Parathyroid adenoma (tissue), 2 donors: ENCODE results near the gene C1orf116.

ENCODE experiments used
- H2AFZ ChIP-seq: fragments of 300-600 bp; sonication (generic); one replicate; pipeline ENCODE4 v1.7.0; 2017; ENCODE audit warnings: antibody characterized with exemption, mild to moderate bottlenecking
- H3K27ac ChIP-seq: fragments of 300-600 bp; sonication (generic); one replicate; pipeline ENCODE4 v1.7.0; 2017
- H3K27me3 ChIP-seq: fragments of 300-600 bp; sonication (generic); one replicate; pipeline ENCODE4 v1.7.0; 2017; ENCODE audit warnings: low read length; ENCODE audit not compliant: control insufficient read depth, insufficient read depth
- H3K36me3 ChIP-seq: fragments of 300-600 bp; sonication (generic); one replicate; pipeline ENCODE4 v1.7.0; 2017; ENCODE audit warnings: low read length; ENCODE audit not compliant: control insufficient read depth, insufficient read depth
- H3K4me1 ChIP-seq: fragments of 300-600 bp; sonication (generic); one replicate; pipeline ENCODE4 v1.7.0; 2017; ENCODE audit warnings: control low read depth
- H3K4me2 ChIP-seq: fragments of 300-600 bp; sonication (generic); one replicate; pipeline ENCODE4 v1.7.0; 2017; ENCODE audit warnings: low read length
- H3K4me3 ChIP-seq: fragments of 300-600 bp; sonication (generic); one replicate; pipeline ENCODE4 v1.7.0; 2017; ENCODE audit warnings: low read depth, low read length
- H3K79me2 ChIP-seq: fragments of 300-600 bp; sonication (generic); one replicate; pipeline ENCODE4 v1.7.0; 2017; ENCODE audit warnings: control low read depth
- H3K9ac ChIP-seq: fragments of 300-600 bp; sonication (generic); one replicate; pipeline ENCODE4 v1.7.0; 2017; ENCODE audit warnings: mild to moderate bottlenecking
- H3K9me3 ChIP-seq: fragments of 300-600 bp; sonication (generic); one replicate; pipeline ENCODE4 v1.7.0; 2017; ENCODE audit warnings: low read length; ENCODE audit not compliant: control insufficient read depth
- TF ChIP-seq, protein P1 (sequence below): fragments of 300-600 bp; sonication (generic); IDR thresholded peaks from one replicate; pipeline ENCODE4 v1.7.0; 2017; ENCODE audit warnings: antibody characterized with exemption, mild to moderate bottlenecking
- donor health status: primary hyperparathyroidism.

Gene C1orf116

DNA sequence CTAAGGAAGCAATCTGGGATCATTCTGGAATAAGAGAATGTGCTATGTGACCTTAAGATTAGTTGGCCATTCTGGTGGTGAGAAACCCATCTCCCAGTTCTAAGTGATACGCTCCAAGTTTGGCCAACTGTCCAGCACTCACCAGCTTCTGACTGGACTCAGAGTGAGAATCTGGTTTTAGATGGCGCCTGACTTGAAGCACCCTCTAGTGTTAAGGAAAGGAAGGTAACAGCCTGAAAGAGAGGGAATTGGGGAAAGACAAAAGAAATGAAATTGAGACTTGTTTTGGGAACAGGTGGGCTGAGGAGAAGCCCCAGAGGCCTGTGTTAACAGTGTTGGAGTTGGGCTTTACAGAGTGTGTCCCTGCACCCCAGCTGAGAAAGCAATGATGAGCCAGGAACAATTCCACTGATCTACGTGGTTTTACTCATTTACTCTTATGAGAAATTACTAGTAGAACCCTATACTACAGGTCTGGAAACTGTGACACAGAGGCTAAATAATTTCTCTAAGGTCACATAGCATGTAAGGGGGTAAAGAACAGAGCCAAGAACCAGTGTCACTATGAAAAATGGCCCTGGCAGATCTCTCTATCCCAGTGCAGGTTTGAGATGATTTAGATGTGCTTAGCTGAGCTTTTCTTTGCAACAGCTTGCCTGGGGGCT, 53.0 kb downstream of the C1orf116 start:
- Histone ChIP-seq H3K4me3 (no peak overlapping the region), H3K27ac (no peak overlapping the region), H3K4me1 (no peaks in the 10 kb centered on the region), H2AFZ (no peak overlapping the region), H3K9ac (no peak overlapping the region), H3K36me3 (no peaks in the 10 kb centered on the region), H3K27me3 (no peaks in the 10 kb centered on the region), H3K4me2 (no peak overlapping the region), H3K79me2 (no peaks in the 10 kb centered on the region), H3K9me3 (no peaks in the 10 kb centered on the region)
- TF ChIP-seq, protein P1, sequence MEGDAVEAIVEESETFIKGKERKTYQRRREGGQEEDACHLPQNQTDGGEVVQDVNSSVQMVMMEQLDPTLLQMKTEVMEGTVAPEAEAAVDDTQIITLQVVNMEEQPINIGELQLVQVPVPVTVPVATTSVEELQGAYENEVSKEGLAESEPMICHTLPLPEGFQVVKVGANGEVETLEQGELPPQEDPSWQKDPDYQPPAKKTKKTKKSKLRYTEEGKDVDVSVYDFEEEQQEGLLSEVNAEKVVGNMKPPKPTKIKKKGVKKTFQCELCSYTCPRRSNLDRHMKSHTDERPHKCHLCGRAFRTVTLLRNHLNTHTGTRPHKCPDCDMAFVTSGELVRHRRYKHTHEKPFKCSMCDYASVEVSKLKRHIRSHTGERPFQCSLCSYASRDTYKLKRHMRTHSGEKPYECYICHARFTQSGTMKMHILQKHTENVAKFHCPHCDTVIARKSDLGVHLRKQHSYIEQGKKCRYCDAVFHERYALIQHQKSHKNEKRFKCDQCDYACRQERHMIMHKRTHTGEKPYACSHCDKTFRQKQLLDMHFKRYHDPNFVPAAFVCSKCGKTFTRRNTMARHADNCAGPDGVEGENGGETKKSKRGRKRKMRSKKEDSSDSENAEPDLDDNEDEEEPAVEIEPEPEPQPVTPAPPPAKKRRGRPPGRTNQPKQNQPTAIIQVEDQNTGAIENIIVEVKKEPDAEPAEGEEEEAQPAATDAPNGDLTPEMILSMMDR, result no peak

DNA sequence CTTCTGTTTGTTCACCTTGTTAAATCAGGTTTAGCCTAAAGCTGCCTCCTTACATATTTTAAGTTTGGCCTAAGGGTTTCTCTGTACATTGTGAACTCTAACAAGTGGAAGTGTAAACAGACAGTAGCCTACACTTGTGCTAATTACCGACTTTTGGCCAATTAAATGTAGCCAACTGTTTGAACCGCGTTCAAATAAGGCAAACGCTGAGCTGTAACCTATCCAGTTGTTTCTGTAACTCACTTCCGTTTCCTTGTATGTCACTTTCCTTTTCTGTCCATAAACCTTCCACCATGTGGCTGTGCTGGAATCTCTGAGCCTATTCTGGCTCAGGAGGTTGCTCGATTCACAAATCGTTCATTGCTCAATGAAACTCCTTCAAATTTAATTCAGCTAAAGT, 54.3 kb downstream of the C1orf116 start:
- Histone ChIP-seq H3K79me2 (no peaks in the 10 kb centered on the region), H3K4me2 (no peak overlapping the region), H3K27me3 (no peaks in the 10 kb centered on the region), H3K4me3 (no peak overlapping the region), H3K4me1 (no peaks in the 10 kb centered on the region), H3K36me3 (no peaks in the 10 kb centered on the region), H3K9me3 (no peaks in the 10 kb centered on the region), H3K27ac (no peak overlapping the region), H3K9ac (no peak overlapping the region), H2AFZ (no peak overlapping the region)
- TF ChIP-seq, protein P1, result no peak

DNA sequence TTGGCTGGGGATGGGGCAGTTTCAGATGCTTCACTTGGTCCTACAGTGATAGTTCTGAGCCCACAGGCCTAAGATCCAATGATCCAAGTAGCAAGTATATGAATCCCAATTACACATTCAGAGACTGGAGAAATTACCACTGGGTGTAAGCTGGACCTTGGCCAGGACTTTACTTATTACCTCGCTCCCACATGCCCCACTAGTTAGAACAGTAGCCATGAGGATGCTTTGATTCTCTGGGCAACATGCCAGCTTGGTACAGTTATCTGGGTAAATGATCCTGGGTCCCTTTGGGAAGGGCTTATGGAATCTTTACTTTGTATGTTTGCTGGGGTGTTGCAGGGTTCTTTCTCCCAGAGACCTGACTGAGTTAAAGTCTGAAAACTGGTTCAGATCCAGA, 57.2 kb downstream of the C1orf116 start:
- no peak overlapping the region for H2AFZ ChIP-seq
- H3K9me3 ChIP-seq, result no peaks in the 10 kb centered on the region
- no peak overlapping the region for H3K4me3 ChIP-seq
- no peaks in the 10 kb centered on the region for H3K4me1 ChIP-seq
- no peak overlapping the region for H3K9ac ChIP-seq
- no peaks in the 10 kb centered on the region for H3K36me3 ChIP-seq
- no peak overlapping the region for H3K27ac ChIP-seq
- no peak overlapping the region for H3K4me2 ChIP-seq
- TF ChIP-seq, protein P1, result no peak
- no peaks in the 10 kb centered on the region for H3K27me3 ChIP-seq
- no peaks in the 10 kb centered on the region for H3K79me2 ChIP-seq

DNA sequence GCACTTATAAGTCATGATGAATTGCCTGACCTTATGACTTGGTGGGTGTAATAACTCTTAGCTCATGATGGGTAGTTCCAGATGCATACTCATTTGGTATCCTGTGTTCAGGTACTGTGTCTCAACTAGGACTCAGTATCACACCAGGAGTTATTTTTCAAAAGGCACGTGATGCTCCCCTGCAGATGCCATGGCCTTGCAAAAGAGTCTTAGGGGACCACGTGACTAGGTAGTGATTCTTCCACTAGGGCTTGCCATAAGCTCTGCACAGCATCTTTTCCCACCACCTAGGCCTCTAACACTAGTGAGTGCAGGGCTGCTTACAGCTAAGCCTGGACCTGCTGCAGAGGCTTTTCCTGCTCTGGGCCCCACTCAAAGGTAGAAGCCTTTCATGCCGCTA, 58.4 kb downstream of the C1orf116 start:
- H3K27me3 ChIP-seq, result no peaks in the 10 kb centered on the region
- no peak overlapping the region for H3K9ac ChIP-seq
- no peaks in the 10 kb centered on the region for H3K4me1 ChIP-seq
- no peaks in the 10 kb centered on the region for H3K9me3 ChIP-seq
- H3K36me3 ChIP-seq, result no peaks in the 10 kb centered on the region
- TF ChIP-seq, protein P1, result no peak
- no peaks in the 10 kb centered on the region for H3K79me2 ChIP-seq
- no peak overlapping the region for H3K27ac ChIP-seq
- H3K4me2 ChIP-seq, result no peak overlapping the region
- H2AFZ ChIP-seq, result no peak overlapping the region
- H3K4me3 ChIP-seq, result no peak overlapping the region

DNA sequence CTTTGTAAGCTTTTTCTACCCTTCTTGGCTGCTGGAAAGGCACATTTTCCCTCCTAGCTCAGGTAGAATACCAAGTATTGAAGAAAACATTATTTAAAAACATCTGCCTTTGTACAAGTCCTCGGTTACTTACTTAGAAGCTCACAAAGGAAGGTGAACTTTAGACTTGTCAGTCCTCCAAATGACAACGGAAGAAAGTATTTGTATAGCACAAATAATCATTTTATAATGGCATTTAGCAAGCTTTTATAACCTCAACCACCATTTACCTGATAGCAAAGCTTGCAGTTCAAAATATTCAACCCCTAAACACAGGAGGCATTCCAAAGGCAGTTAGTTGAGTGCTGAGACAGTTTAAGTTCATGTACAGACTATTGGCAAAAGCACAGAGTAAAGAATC, 59.8 kb downstream of the C1orf116 start:
- no peak overlapping the region for H3K27ac ChIP-seq
- TF ChIP-seq, protein P1, result no peak
- no peaks in the 10 kb centered on the region for H3K4me1 ChIP-seq
- H3K9ac ChIP-seq, result no peak overlapping the region
- H3K4me2 ChIP-seq, result no peak overlapping the region
- H3K27me3 ChIP-seq, result no peaks in the 10 kb centered on the region
- H2AFZ ChIP-seq, result no peak overlapping the region
- H3K79me2 ChIP-seq, result no peaks in the 10 kb centered on the region
- H3K36me3 ChIP-seq, result no peaks in the 10 kb centered on the region
- H3K9me3 ChIP-seq, result no peaks in the 10 kb centered on the region
- no peak overlapping the region for H3K4me3 ChIP-seq
